ENCODE results near the gene MRPL53.

DNA sequence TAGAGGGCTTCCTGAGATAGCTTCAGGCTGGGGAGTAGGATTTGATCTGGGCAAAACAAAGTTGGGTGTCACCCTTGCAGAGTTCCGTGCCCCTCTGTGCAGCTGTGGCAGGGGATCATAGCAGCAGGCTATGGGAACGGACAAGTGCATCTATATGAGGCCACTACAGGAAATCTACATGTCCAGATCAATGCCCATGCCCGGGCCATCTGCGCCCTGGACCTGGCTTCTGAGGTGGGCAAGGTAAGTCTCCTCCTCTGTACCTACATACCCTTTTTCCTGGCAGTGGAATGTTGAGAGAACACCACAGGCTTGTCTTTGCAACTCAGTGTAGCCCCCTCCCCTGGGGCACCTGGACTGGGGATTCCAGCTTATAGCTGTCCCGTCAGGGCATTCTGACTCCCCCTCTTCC lies 47.5 kb downstream of the MRPL53 start:
- TF ChIP-seq EZH2 (IDR thresholded peaks at IDR 0.05; ENCODE audit: insufficient read depth, poor library complexity, severe bottlenecking) = no peak
- TF ChIP-seq EZH2phosphoT487 (IDR thresholded peaks at IDR 0.05; ENCODE audit: insufficient read depth, low read depth) = no peak

All from GM23248 (cell line).